Neuronal stem cell (in vitro differentiated cells): Measurements from ENCODE around the gene UBQLN4.
A peak's percentile ranks its signal among the peaks of the same experiment; 100 is the strongest.

Experiments
- DNase-seq: peaks from one replicate; pipeline ENCODE4 v3.0.0-alpha.2; 2013; ENCODE audit warnings: low spot score
- H2AFZ ChIP-seq: one replicate; pipeline ENCODE4 v1.6.1; 2013; ENCODE audit warnings: mild to moderate bottlenecking, low read length, inconsistent platforms
- H2AK5ac ChIP-seq: 2 replicates; pipeline ENCODE4 v1.6.1; 2013; ENCODE audit warnings: low read depth, mild to moderate bottlenecking, inconsistent platforms, low read length, moderate library complexity, mixed read lengths
- H2BK120ac ChIP-seq: 2 replicates; pipeline ENCODE4 v1.6.1; 2013; ENCODE audit warnings: low read depth, mild to moderate bottlenecking, inconsistent platforms, low read length, moderate library complexity, mixed read lengths
- H2BK12ac ChIP-seq: one replicate; pipeline ENCODE4 v1.6.1; 2013; ENCODE audit warnings: low read length, inconsistent platforms
- H2BK15ac ChIP-seq: 2 replicates; pipeline ENCODE4 v1.6.1; 2013; ENCODE audit warnings: mild to moderate bottlenecking, low read length, inconsistent platforms, mixed read lengths
- H2BK5ac ChIP-seq: one replicate; pipeline ENCODE4 v1.6.1; 2013; ENCODE audit warnings: inconsistent platforms, mild to moderate bottlenecking, low read length, moderate library complexity
- H3K14ac ChIP-seq: one replicate; pipeline ENCODE4 v1.6.1; 2013; ENCODE audit warnings: low read length, inconsistent platforms
- H3K18ac ChIP-seq: 2 replicates; pipeline ENCODE4 v1.6.1; 2013; ENCODE audit warnings: low read length, inconsistent platforms
- H3K23ac ChIP-seq: 2 replicates; pipeline ENCODE4 v1.6.1; 2013; ENCODE audit warnings: low read depth, mild to moderate bottlenecking, mixed read lengths, low read length, inconsistent platforms; ENCODE audit not compliant: poor library complexity
- H3K27ac ChIP-seq: replicated peaks from 3 replicates; pipeline ENCODE4 v1.5.1; 2013; ENCODE audit warnings: low read length, inconsistent platforms
- H3K27me3 ChIP-seq, 3 experiments: 2 replicates each; pipeline ENCODE4 v1.6.1; 2013; ENCODE audit warnings: low read length in 3 of 3, mild to moderate bottlenecking in 2 of 3, inconsistent platforms in 1 of 3, low read depth in 1 of 3, mixed read lengths in 1 of 3, moderate library complexity in 1 of 3; ENCODE audit not compliant: control insufficient read depth in 3 of 3, insufficient read depth in 3 of 3
- H3K36me3 ChIP-seq, 2 donors: replicated peaks in 1 of 2; 2 replicates each; pipeline ENCODE4 v1.6.1; 2013; ENCODE audit warnings: low read length in 2 of 2; ENCODE audit not compliant: control insufficient read depth in 2 of 2, insufficient read depth in 2 of 2
- H3K4ac ChIP-seq: 2 replicates; pipeline ENCODE4 v1.6.1; 2013; ENCODE audit warnings: inconsistent platforms, mild to moderate bottlenecking, low read length, moderate library complexity
- H3K4me1 ChIP-seq, 2 donors: 1 replicate in 1 of 2; 2 replicates in 1 of 2; pipeline ENCODE4 v1.6.1; 2013; ENCODE audit warnings: low read length in 2 of 2, low read depth in 1 of 2; ENCODE audit not compliant: control insufficient read depth in 2 of 2, insufficient read depth in 1 of 2
- H3K4me2 ChIP-seq: one replicate; pipeline ENCODE4 v1.6.1; 2013; ENCODE audit warnings: mild to moderate bottlenecking, low read length, inconsistent platforms; ENCODE audit not compliant: insufficient read depth, poor library complexity, severe bottlenecking
- H3K4me3 ChIP-seq, 2 donors: 2 replicates each; pipeline ENCODE4 v1.5.1; 2013; ENCODE audit warnings: low read length in 2 of 2, mild to moderate bottlenecking in 2 of 2, inconsistent platforms in 1 of 2, moderate library complexity in 1 of 2
- H3K79me1 ChIP-seq: one replicate; pipeline ENCODE4 v1.6.1; 2013; ENCODE audit warnings: low read depth, mild to moderate bottlenecking, inconsistent platforms, low read length, moderate library complexity
- H3K9ac ChIP-seq: one replicate; pipeline ENCODE4 v1.6.1; 2013; ENCODE audit warnings: mild to moderate bottlenecking, low read depth, low read length, inconsistent platforms; ENCODE audit not compliant: poor library complexity
- H3K9me3 ChIP-seq, 2 donors: replicated peaks in 1 of 2; 2 replicates each; pipeline versions ENCODE3 to v1.6.1; 2013; ENCODE audit warnings: low read length in 2 of 2, mild to moderate bottlenecking in 2 of 2, inconsistent platforms in 1 of 2, low read depth in 1 of 2, mixed read lengths in 1 of 2, moderate library complexity in 1 of 2; ENCODE audit not compliant: control insufficient read depth in 2 of 2, insufficient read depth in 1 of 2
- H4K8ac ChIP-seq: one replicate; pipeline ENCODE4 v1.6.1; 2013; ENCODE audit warnings: low read depth, mild to moderate bottlenecking, inconsistent platforms, low read length, moderate library complexity
- H4K91ac ChIP-seq: one replicate; pipeline ENCODE4 v1.6.1; 2013; ENCODE audit warnings: low read length, low read depth, mild to moderate bottlenecking, inconsistent platforms; ENCODE audit not compliant: poor library complexity
- WGBS, 2 donors: extraction: QIAGEN DNeasy Blood & Tissue Kit; methylation state at CpG; one replicate each; pipeline ENCODE4 v1.1.7; 2013; ENCODE audit warnings: missing lambda C conversion rate in 2 of 2, mixed read lengths in 1 of 2; ENCODE audit not compliant: insufficient read length in 2 of 2, insufficient replicate concordance in 1 of 2; ENCODE audit errors: extremely low coverage in 2 of 2; 5-methylcytosine and 5-hydroxymethylcytosine counted together

UBQLN4 gene

DNA sequence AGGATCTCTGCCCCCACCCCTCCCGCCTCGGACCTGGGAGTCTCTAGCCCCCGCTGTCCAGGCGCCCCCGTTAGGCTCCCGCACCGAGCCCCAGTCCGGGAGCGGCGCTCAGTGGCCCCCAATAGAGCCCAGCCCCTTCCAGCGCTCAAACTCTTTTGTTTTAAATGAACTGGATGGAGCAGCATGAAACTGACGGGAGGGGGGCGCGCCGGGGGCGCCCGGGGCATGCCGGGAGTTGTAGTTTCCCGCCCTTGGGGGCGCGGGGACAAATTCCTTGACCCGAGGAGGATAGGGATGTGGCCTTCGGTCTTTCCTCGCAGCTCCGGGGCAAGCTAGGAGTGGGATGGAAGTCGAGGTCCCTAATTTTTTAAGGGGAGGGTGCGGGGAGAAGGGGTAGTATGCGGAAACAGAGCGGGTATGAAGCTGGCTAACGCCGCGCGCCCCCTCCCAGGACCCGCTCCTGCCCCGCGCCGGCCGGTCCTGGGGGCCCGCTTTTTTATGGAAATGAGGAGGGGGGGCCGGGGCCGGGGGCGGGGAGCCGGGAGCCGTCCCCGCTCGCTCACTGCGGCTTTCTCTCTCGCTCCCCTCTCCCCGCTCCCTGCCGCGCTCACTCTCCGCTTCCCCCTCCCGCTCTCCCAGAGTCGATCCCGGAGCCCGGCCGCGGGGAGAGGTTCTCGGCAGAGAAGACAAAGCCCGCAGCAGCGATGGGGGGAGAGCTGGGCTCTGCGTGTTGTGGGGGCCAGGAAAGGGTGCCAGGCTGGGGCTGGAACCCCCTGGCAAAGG is 28.9 kb upstream of the UBQLN4 start, which contains the start of gene MEX3A:
MEX3A (minus strand) TSS at position 157 of the 783 bp plus-strand sequence. CDS start 467 bp downstream, outside the sequence.
- Histone ChIP-seq H3K27me3 (no peaks in the 10 kb centered on the region), H3K14ac (peak within 1 kb of the TSS; percentile 61), H3K18ac (peak within 1 kb of the TSS; percentile 100), H3K9me3 (no peaks in the 10 kb centered on the region), H3K4ac (peak within 1 kb of the TSS; percentile 98), H2BK5ac (peak within 1 kb of the TSS; percentile 92), H4K91ac (peak within 1 kb of the TSS; percentile 99), H2BK120ac (peak within 1 kb of the TSS; percentile 22), H2BK12ac (no peak within 1 kb of the TSS), H3K79me1 (no peaks in the 10 kb centered on the region), H3K4me1 (peaks cover 34 to 46% of the 10 kb centered on the region in 2 donors), H3K4me3 (peak within 1 kb of the TSS; percentile 97 to 99), H4K8ac (no peak within 1 kb of the TSS), H3K23ac (peak within 1 kb of the TSS; percentile 89), H3K36me3 (peaks cover 7 to 42% of the 10 kb centered on the region in 2 donors), H3K27ac (peak within 1 kb of the TSS; percentile 98), H3K9ac (peak within 1 kb of the TSS; percentile 100), H2AK5ac (peak within 1 kb of the TSS; percentile 98), H2BK15ac (peak within 1 kb of the TSS; percentile 72), H3K4me2 (peak within 1 kb of the TSS; percentile 54), H2AFZ (peak within 1 kb of the TSS; percentile 80)
- no CpG with 5 or more reads among the region's 62 CpGs for WGBS, 2 donors
- DNase-seq = peak; percentile 97

DNA sequence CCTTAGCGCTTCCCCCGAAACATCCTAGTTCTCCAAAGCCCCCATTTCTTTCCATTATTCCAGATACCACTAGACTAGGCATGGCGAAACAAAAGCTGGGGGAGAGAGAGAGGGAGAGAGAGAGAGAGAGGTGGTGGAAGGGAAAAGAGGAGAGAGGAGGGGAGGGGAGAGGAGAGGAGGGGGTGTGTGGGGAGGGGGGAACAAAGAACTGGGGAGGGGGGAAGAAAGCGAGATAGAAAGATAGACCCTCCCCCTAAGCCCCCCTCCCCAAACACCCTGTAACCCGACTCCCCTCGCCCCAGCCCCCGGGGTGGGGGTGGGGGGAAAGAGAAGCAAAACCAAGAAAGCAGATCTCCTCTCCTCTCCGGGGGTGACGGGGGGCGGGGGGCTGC is 28.3 kb upstream of the UBQLN4 start:
- peak overlapping the region; percentile 7 for H2BK120ac ChIP-seq

DNA sequence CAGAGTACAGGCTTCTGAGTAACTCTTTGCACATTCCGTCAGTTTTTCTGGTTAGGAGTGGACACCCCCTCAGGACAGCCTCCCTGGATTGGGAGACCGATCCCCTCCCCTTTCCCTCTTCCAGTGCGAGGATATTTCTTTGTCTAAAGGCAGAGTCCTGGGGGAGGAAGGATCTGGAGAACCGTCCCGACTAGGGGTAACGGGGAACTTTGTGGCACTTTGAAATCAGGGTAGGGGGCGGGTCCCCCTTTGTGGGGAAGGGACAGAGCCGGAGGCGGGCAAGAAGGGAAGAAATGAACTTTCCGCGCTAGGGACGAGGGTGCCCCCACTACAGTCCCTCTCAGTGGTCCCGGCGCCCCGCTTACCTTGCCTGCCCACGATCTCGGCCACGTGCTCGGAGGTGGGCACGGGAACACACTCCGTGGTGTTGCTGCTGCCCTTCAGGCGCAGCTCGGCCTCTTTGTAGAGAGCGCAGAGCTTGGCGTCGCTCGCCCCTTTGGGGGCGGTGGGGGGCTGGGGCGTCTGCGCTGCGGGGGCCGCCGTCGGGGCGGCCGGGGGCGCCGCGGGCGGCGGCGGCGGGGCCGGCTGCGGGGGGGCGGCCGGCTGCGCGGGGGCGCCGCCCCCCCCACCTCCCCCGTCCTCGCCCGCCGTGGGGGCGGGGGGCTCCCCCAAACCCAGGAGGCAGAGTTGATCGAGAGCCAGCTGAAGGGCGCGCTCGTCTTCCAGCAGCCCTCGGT is 27.8 kb upstream of the UBQLN4 start:
- no peak overlapping the region for H4K8ac ChIP-seq
- H3K9ac ChIP-seq = peak overlapping the region; percentile 100
- no peaks in the 10 kb centered on the region for H3K27me3 ChIP-seq
- peak overlapping the region; percentile 98 for H3K27ac ChIP-seq
- DNase-seq = no peak
- H3K9me3 ChIP-seq = no peaks in the 10 kb centered on the region
- no peaks in the 10 kb centered on the region for H3K79me1 ChIP-seq
- peak overlapping the region; percentile 82 for H2BK5ac ChIP-seq
- H3K36me3 ChIP-seq = peaks cover 12 to 47% of the 10 kb centered on the region in 2 donors
- no peak overlapping the region for H2BK12ac ChIP-seq
- no CpG with 5 or more reads among the region's 61 CpGs for WGBS, 2 donors
- H4K91ac ChIP-seq = peak overlapping the region; percentile 99
- H3K4ac ChIP-seq = peak overlapping the region; percentile 98
- peak overlapping the region; percentile 72 for H2BK15ac ChIP-seq
- H3K4me3 ChIP-seq = peak overlapping the region; percentile 93 to 99
- H2BK120ac ChIP-seq = peak overlapping the region; percentile 7
- peak overlapping the region; percentile 54 for H3K4me2 ChIP-seq
- peak overlapping the region; percentile 98 for H2AK5ac ChIP-seq
- peak overlapping the region; percentile 100 for H3K18ac ChIP-seq
- peak overlapping the region; percentile 89 for H3K23ac ChIP-seq
- peaks cover 39 to 45% of the 10 kb centered on the region in 2 donors for H3K4me1 ChIP-seq
- no peak overlapping the region for H2AFZ ChIP-seq
- no peak overlapping the region for H3K14ac ChIP-seq

More for the DNA sequence above, 28.3 kb upstream of the UBQLN4 start:
- Histone ChIP-seq H3K36me3 (peaks cover 12 to 44% of the 10 kb centered on the region in 2 donors), H3K18ac (peak overlapping the region; percentile 96), H3K27me3 (no peaks in the 10 kb centered on the region), H3K4me1 (peaks cover 38 to 49% of the 10 kb centered on the region in 2 donors), H3K23ac (no peak overlapping the region), H3K4ac (no peak overlapping the region), H3K4me2 (peak overlapping the region; percentile 48), H2AK5ac (peak overlapping the region; percentile 98), H4K8ac (no peak overlapping the region), H2AFZ (peak overlapping the region; percentile 80), H2BK15ac (peak overlapping the region; percentile 72), H3K9me3 (no peaks in the 10 kb centered on the region), H3K4me3 (peak overlapping the region; percentile 93 to 99), H3K79me1 (no peaks in the 10 kb centered on the region), H2BK5ac (peak overlapping the region; percentile 82), H3K9ac (peak overlapping the region; percentile 100), H3K27ac (peak overlapping the region; percentile 98), H3K14ac (no peak overlapping the region), H2BK12ac (no peak overlapping the region), H4K91ac (no peak overlapping the region)
- WGBS, 2 donors = no CpG with 5 or more reads among the region's 10 CpGs
- no peak for DNase-seq

- Histone ChIP-seq H3K4me1 (peaks cover 41 to 46% of the 10 kb centered on the region in 2 donors), H3K27ac (peak overlapping the region; percentile 98)
- no CpG with 5 or more reads among the region's 4 CpGs for WGBS, 2 donors
Observed at GRCh38 chr1:156080863-156081179, 27.2 kb upstream of the UBQLN4 start.

More at GRCh38 chr1:156080863-156081179, 27.2 kb upstream of the UBQLN4 start:
- no peak overlapping the region for H2AFZ ChIP-seq
- peak overlapping the region; percentile 7 for H2BK120ac ChIP-seq
- H3K9me3 ChIP-seq = no peaks in the 10 kb centered on the region
- H2AK5ac ChIP-seq = peak overlapping the region; percentile 98
- H3K9ac ChIP-seq = peak overlapping the region; percentile 100
- no peak for DNase-seq
- peak overlapping the region; percentile 54 for H3K4me2 ChIP-seq
- H2BK5ac ChIP-seq = peak overlapping the region; percentile 82
- no peak overlapping the region for H3K23ac ChIP-seq
- peak overlapping the region; percentile 100 for H3K18ac ChIP-seq
- peak overlapping the region; percentile 71 for H3K4ac ChIP-seq
- H2BK12ac ChIP-seq = no peak overlapping the region
- H3K79me1 ChIP-seq = no peaks in the 10 kb centered on the region
- no peak overlapping the region for H3K14ac ChIP-seq
- H4K8ac ChIP-seq = no peak overlapping the region
- H2BK15ac ChIP-seq = peak overlapping the region; percentile 72
- H3K36me3 ChIP-seq = peaks cover 12 to 52% of the 10 kb centered on the region in 2 donors
- H3K4me3 ChIP-seq = peak overlapping the region; percentile 93 to 99
- H4K91ac ChIP-seq = no peak overlapping the region
- H3K27me3 ChIP-seq = no peaks in the 10 kb centered on the region
